Stimulated activated CD4-positive, alpha-beta T cell treated with anti-CD3 and anti-CD28 coated beads, Interleukin-4, amount 100 ng/mL, for 1 hour (primary cell): ENCODE measurements around the gene ADAMTS17.
"Not testable (repeated sequence)": the region's sequence is repeated elsewhere in the genome, so short reads cannot be mapped to it uniquely, and the experiment has no call there.

ENCODE experiments used
- DNase-seq: peaks from one replicate; pipeline ENCODE4 v3.0.0-alpha.2; 2020

The ADAMTS17 gene

DNA sequence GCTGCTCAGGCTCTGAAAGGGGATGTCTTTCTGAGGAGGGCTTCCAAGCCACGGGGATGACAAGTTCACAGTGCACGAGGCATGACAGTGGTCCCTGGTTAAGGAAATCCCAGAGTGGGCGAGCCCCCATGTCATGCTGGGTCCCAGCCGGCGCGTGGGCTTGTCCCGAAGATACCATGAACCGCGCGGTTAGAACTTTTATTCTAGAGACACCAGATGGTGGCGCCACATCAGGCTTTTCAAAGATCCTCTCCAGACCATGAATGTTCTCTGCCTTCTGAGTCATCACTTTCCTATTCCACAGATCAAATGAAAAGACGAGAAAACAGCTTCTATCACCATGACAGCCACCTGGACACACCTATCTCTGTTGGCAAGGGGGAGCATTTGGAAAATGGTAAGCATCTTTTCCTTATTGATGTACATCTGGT, 380.7 kb downstream of the ADAMTS17 start:
- DNase-seq, result peak; percentile 29

DNA sequence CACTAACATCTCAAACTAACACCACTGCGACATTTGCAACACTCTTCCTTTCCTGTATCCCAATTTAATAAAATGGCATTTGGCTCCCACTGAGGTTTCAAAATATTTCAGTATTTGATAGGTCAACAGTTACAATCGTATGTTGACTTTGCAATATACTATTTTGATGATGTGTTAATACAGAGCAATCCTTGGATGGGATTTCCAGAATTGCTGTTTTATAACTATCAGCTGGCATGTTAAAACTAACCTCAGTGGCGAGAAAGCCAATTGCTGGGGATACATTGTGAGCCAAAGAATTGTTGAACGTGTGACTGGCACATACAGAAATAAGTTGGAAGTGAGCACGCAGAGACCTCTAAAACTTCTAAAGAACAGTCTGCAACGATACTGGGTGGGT, 382.4 kb downstream of the ADAMTS17 start:
- DNase-seq, result no peak

GRCh38 chr15:99958426-99959097, 383.2 kb downstream of the ADAMTS17 start:
- no peak for DNase-seq

DNA sequence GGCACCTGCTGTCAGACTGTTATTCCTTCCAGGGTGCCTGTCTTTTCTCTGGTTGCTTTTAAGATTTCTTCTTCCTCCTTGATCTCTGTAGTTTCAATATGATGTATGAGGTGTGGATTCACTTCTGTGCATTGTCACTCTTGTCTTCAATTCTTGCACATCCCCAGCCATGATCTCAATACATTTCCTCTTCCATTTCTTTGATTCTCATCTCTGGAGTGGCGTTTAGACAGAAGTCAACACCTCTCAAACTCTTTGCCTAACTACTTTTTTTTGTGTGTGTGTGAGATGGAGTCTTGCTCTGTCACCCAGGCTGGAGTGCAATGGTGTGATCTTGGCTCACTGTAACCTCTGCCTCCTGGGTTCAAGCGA, 384.1 kb downstream of the ADAMTS17 start:
- no peak for DNase-seq

DNA sequence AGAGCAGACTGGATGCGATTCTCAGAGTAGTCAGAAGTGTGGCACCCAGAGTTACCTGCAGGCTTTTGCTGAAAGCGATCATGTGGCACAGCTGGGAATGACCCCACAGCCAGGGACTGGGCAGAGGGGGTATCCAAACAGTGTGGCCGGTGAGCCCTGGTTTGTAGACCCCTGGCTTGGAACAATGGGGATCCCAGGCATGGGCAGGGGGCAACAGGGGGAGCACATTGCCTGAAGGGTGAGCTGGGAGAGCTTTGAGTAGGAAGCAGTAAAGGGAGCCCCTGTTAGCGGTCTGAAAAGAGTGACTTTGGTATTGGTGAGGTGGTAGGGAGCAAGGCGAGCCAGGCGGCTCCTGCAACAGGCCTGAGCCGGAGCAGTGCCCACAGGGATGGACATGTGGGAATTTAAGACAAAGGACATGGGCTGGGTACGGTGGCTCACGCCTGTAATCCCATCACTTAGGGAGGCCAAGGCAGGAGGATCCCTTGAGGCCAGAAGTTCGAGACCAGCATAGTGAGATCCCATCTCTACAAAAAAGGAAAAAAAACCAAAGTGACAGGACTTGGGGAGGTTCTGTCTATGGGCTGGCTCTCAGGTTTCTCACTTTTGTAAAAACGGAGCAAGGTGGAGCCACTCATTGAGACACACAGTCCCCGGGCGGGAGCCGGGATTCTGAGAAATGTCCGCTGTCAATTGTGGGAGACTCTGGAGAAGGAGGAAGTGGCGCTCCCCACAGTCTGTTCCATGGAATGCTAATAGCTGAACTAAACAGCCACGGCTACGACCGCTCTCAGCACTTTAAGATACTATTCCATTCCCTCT, 384.7 kb downstream of the ADAMTS17 start:
- no peak for DNase-seq

GRCh38 chr15:99956022-99956775, 385.6 kb downstream of the ADAMTS17 start:
- no peak for DNase-seq

DNA sequence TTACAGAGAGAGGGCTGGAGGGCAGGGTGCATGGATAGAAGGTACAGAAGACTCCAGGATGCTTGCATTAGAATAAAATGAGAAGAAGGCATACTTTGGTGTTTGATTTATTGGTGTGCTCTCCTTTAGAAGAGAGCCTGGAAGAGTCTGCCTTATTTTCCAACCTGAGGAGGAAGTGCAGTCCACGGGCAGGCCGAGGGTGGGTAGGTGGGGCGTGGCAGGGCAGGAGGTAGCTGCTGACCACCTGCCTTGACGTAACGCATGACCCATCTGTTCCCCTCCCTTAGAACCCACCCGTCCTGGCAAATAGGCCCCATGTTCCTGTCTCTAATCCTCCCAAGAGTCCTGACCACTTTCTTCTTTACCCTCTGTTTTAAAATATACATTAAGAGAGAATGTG, 386.2 kb downstream of the ADAMTS17 start:
- DNase-seq, result no peak

DNA sequence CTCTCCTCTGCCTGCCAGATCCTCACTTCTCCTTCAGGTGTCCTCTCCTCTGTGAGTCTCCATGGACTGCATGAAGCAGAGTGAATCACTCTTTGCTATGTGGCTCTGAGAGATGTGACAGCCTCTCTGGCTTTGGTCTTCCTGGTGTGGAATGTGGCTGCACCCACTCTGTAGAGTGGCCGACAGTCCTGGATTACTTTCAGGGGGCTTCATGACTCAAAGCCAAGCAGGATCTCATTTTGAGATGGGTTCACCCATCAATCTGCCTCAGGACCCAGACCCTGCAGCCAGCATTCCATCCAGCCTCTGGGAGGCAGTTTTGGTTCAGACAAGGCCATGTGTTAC, 386.6 kb downstream of the ADAMTS17 start:
- no peak for DNase-seq

DNA sequence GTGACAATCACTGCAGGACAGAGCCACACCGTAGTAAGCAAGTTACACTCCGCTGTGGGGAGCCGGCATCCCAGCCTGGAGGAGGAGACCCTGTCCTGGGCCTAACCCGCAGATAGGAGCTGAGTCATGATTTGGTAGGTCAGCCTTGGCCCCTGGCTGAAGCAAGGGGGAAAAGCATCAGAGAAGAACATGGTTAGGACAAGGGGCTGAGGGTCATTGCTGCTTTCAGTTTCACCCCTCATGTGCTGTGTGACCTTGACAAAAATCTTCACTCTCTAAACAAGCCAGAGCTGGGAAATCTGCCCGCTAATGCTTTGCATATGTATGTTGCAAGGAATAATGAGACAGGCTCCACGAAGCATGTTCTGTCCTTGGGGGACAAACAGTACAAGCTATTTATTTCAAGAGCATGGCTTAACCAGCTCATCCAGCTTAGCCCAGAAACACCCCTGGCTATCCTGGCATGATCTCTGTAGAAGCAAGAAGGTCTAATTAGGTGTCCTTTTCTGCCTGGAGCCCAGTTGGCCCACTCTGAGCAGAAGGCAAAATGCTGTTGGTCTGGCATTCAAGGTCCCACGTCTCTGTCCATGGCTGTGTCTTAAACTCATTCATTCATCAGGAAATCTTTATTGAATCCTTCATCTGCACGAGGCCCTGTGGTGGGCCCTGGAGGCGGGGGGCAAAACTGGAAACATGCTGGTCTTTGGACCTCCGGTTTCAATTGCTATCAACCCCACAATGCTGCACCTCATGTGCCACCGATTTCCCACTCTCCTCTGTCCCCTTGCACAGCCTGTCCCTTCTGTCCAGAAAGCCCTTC, 387.2 kb downstream of the ADAMTS17 start:
- no peak for DNase-seq

DNA sequence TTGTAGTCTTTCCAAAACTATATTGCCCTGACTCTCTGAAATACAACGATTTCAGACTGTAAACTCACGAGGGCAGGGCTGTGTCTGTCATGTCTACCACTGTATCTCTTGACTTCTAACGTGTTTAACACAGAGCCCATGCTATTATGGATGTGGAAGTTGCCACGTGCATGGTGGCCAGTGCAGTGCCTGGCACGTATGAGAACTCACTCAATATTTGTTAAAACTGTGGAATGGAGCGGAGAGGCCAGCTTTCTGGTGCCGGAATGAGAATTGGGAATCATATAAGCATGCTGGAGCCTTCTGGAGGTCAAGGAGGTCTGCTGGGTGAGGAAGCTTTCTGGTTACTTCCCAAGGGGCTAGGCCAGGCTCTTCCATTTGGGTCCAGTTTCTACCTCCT, 387.9 kb downstream of the ADAMTS17 start:
- DNase-seq, result no peak

- DNase-seq, result no peak
Measured at GRCh38 chr15:99951511-99951910, 390.3 kb downstream of the ADAMTS17 start.

GRCh38 chr15:99944131-99944530, 397.6 kb downstream of the ADAMTS17 start:
- no peak for DNase-seq

DNA sequence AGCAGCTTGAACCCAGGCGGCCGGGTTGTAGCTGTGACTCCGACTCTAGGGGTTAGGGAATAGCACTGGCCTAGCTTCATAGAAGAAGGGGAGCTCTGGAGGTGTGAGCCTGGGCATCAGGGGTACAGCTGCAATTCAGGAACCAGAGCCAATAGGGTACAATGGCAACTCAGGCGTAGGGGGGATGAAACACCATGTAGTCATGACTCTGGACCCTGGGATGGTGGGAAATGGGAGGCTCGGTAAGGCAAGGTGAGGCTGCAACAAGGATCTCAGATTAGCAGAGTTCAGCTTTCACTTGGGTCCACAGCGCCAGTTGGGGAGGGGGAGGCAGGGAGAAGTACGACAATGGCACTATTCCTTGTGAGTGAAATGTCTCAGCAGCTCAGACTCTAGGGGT, 398.3 kb downstream of the ADAMTS17 start:
- no peak for DNase-seq

- no peak for DNase-seq
Measured at GRCh38 chr15:99932676-99933402, 408.9 kb downstream of the ADAMTS17 start.

DNA sequence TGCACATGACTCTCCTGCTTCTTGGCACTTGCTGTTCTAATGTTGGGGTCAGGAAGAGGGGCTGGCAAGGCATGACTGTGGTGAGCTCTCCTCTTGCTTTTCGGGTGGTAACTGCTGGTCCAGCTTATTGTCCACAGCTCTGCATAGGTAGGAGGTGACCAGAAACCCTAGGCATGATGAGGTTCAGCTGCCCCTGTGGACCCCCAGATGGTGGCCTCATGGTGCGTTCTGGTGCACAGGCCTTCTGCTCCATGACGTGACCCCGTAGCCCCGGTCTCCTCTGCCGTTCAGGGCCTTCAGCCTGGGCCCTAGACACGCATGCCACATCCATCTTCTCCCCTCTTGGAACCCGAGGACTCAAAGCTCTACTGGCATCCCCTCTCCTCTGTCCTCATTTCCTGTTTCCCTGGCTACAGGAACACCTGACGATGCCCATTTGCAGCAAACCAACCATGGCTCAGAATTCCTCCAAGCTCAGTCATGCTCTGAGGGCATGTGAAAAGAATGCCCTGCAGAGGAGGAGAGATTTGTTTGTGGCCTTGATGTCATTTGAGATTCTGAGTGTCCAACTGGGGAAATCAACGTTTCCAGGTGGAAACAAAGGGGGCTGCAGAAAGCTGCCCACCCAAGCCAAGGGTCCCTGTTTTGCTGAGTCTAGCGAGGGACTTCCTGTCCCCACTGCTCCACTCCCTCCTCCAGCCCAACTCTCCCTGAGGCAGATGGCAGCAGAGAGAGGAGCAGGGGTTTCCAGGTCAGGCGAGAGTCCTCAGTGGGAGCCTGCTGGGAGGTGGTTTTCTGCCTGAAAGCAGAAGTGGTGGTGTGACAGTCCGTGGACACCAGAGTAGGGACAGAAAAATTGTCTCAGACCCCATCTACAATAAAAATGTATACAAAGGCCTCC, 409.8 kb downstream of the ADAMTS17 start:
- DNase-seq, result no peak

DNA sequence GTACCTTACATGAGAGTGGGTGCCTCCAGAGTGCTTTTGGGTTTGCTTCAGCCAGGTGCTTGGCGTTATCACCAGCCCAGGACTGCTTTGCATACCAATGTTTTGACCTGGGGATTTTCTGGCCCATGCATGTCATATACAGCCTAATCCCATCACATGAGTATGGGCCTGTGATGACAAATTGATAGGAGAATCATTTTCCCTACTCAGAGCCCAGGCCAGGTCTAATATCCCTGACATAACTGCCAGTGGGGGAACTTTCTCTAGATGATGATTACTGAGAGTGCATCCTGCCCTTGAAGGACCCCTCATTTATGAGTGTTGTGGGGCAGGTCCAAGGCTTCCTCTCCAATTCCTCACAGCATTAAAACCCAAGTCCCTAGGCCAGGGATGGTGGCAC, 411.1 kb downstream of the ADAMTS17 start:
- DNase-seq, result no peak

GRCh38 chr15:99929266-99929665, 412.5 kb downstream of the ADAMTS17 start:
- DNase-seq, result no peak

- DNase-seq, result peak; percentile 89
Measured at GRCh38 chr15:99928429-99928981, 413.3 kb downstream of the ADAMTS17 start.

DNA sequence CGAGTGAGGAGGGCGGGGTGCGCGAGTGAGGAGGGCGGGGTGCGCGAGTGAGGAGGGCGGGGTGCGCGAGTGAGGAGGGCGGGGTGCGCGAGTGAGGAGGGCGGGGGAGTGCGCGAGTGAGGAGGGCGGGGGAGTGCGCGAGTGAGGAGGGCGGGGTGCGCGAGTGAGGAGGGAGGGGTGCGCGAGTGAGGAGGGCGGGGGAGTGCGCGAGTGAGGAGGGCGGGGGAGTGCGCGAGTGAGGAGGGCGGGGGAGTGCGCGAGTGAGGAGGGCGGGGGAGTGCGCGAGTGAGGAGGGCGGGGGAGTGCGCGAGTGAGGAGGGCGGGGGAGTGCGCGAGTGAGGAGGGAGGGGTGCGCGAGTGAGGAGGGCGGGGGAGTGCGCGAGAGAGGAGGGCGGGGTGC, 415.2 kb downstream of the ADAMTS17 start:
- DNase-seq, result not testable (repeated sequence)

DNA sequence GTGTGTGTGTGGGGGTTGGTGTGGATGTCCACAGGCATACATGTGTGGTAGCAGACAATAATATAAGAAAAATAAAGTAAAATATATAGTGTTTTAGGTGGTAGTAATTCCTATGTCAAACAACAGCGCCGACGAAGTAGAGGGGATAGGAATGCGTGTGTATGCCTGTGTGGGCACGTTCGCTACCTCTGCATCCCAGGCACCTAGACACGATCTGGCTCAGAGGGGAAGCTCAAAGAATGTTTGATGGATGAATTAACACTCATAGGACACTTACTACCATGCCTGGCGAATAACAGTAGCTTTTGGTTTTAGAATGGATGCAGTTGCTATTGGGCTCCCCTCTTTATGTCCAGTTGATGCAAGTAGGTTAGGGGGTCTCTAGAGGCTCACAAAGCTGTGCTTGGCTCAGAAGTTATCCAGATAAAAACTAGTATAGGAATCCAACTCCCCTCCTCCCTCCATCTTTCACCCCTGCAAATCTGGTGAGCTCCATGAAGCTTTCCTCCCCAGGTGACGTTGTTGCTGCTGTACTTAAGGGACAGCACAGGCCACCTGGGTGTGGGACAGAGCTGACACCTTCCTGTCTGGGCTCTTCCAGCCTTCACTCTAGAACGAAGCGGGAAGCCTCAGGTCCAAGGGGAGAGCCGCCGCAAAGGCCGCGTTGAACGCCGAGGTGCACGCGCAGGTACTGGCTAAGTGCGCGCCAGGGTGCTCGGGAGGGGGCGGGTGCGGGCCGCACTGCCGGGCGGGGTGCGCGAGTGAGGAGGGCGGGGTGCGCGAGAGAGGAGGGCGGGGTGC, 415.9 kb downstream of the ADAMTS17 start:
- peak; percentile 71 for DNase-seq
